BLaER1 (cell line): Measurements from ENCODE around the gene CORO2B.

ENCODE experiments used
- H3K27ac ChIP-seq: shearing (Covaris generic); formaldehyde crosslinking; 2 replicates; pipeline ENCODE4 v1.8.1; 2022
- H3K27me3 ChIP-seq: shearing (Covaris generic); formaldehyde crosslinking; 2 replicates; pipeline ENCODE4 v1.8.1; 2022
- H3K36me3 ChIP-seq: shearing (Covaris generic); formaldehyde crosslinking; 2 replicates; pipeline ENCODE4 v1.8.1; 2022
- H3K4me1 ChIP-seq: shearing (Covaris generic); formaldehyde crosslinking; 2 replicates; pipeline ENCODE4 v1.8.1; 2022
- H3K4me2 ChIP-seq: shearing (Covaris generic); formaldehyde crosslinking; 2 replicates; pipeline ENCODE4 v1.8.1; 2022
- H3K4me3 ChIP-seq: shearing (Covaris generic); formaldehyde crosslinking; 2 replicates; pipeline ENCODE4 v1.8.1; 2022
- H3K9ac ChIP-seq: shearing (Covaris generic); formaldehyde crosslinking; 2 replicates; pipeline ENCODE4 v1.8.1; 2022
- H3K9me3 ChIP-seq: shearing (Covaris generic); formaldehyde crosslinking; 2 replicates; pipeline ENCODE4 v1.8.1; 2022
- H4K20me1 ChIP-seq: shearing (Covaris generic); formaldehyde crosslinking; 2 replicates; pipeline ENCODE4 v1.8.1; 2022
- Cebpa-rat ChIP-seq: shearing (Covaris generic); IDR thresholded peaks from 2 replicates; pipeline ENCODE4 v1.8.1; 2022

The CORO2B gene

GRCh38 chr15:68612979-68613740 is 34.4 kb downstream of the CORO2B start:
- no peak overlapping the region for H3K27ac ChIP-seq
- peaks cover 74% of the 10 kb centered on the region for H3K4me1 ChIP-seq
- peak overlapping the region; percentile 86 for H3K4me2 ChIP-seq
- H3K9me3 ChIP-seq = no peaks in the 10 kb centered on the region
- no peaks in the 10 kb centered on the region for H3K27me3 ChIP-seq
- no peak overlapping the region for H3K9ac ChIP-seq
- no peaks in the 10 kb centered on the region for H4K20me1 ChIP-seq
- no peak overlapping the region for H3K4me3 ChIP-seq
- no peak for TF ChIP-seq Cebpa-rat
- H3K36me3 ChIP-seq = no peaks in the 10 kb centered on the region

GRCh38 chr15:68614286-68615035 is 35.7 kb downstream of the CORO2B start:
- Histone ChIP-seq H3K27ac (peak overlapping the region; percentile 78), H3K9me3 (no peaks in the 10 kb centered on the region), H3K4me3 (no peak overlapping the region), H4K20me1 (no peaks in the 10 kb centered on the region), H3K4me2 (peak overlapping the region; percentile 86), H3K27me3 (no peaks in the 10 kb centered on the region), H3K36me3 (no peaks in the 10 kb centered on the region), H3K9ac (peak overlapping the region; percentile 66; the same call in 1 of the 2 replicates), H3K4me1 (peaks cover 74% of the 10 kb centered on the region)
- no peak for TF ChIP-seq Cebpa-rat

GRCh38 chr15:68615301-68615700 is 36.5 kb downstream of the CORO2B start:
- Histone ChIP-seq H3K27me3 (no peaks in the 10 kb centered on the region), H3K9ac (peak overlapping the region; percentile 66; the same call in 1 of the 2 replicates), H3K4me2 (peak overlapping the region; percentile 86), H3K4me1 (peaks cover 79% of the 10 kb centered on the region), H3K9me3 (no peaks in the 10 kb centered on the region), H4K20me1 (no peaks in the 10 kb centered on the region), H3K4me3 (no peak overlapping the region), H3K36me3 (no peaks in the 10 kb centered on the region), H3K27ac (peak overlapping the region; percentile 78)
- TF ChIP-seq Cebpa-rat = no peak

GRCh38 chr15:68615811-68616210 is 37.0 kb downstream of the CORO2B start:
- H3K27ac ChIP-seq = peak overlapping the region; percentile 78
- TF ChIP-seq Cebpa-rat = no peak
- no peak overlapping the region for H3K4me3 ChIP-seq
- H4K20me1 ChIP-seq = no peaks in the 10 kb centered on the region
- H3K27me3 ChIP-seq = no peaks in the 10 kb centered on the region
- no peak overlapping the region for H3K9ac ChIP-seq
- H3K4me2 ChIP-seq = peak overlapping the region; percentile 86
- H3K36me3 ChIP-seq = no peaks in the 10 kb centered on the region
- no peaks in the 10 kb centered on the region for H3K9me3 ChIP-seq
- H3K4me1 ChIP-seq = peaks cover 84% of the 10 kb centered on the region

- Histone ChIP-seq H3K9me3 (no peaks in the 10 kb centered on the region), H3K9ac (peak overlapping the region; percentile 30; the same call in 1 of the 2 replicates), H3K4me2 (peak overlapping the region; percentile 86), H3K27me3 (no peaks in the 10 kb centered on the region), H3K4me1 (peaks cover 90% of the 10 kb centered on the region), H3K27ac (peak overlapping the region; percentile 78), H4K20me1 (no peaks in the 10 kb centered on the region), H3K4me3 (no peak overlapping the region), H3K36me3 (no peaks in the 10 kb centered on the region)
- TF ChIP-seq Cebpa-rat = peak; percentile 96
Observed at GRCh38 chr15:68616397-68616796, 37.6 kb downstream of the CORO2B start.

GRCh38 chr15:68617001-68617400 is 38.2 kb downstream of the CORO2B start:
- no peaks in the 10 kb centered on the region for H3K36me3 ChIP-seq
- H3K9ac ChIP-seq = no peak overlapping the region
- no peaks in the 10 kb centered on the region for H4K20me1 ChIP-seq
- H3K4me1 ChIP-seq = peaks cover 96% of the 10 kb centered on the region
- H3K9me3 ChIP-seq = no peaks in the 10 kb centered on the region
- no peaks in the 10 kb centered on the region for H3K27me3 ChIP-seq
- peak overlapping the region; percentile 86 for H3K4me2 ChIP-seq
- TF ChIP-seq Cebpa-rat = no peak
- H3K27ac ChIP-seq = peak overlapping the region; percentile 78; the same call in 1 of the 2 replicates
- H3K4me3 ChIP-seq = no peak overlapping the region

- Histone ChIP-seq H3K4me1 (peaks cover 100% of the 10 kb centered on the region), H3K36me3 (no peaks in the 10 kb centered on the region), H3K9ac (no peak overlapping the region), H4K20me1 (no peaks in the 10 kb centered on the region), H3K9me3 (no peaks in the 10 kb centered on the region), H3K27ac (peak overlapping the region; percentile 46; the same call in 1 of the 2 replicates), H3K4me3 (no peak overlapping the region), H3K4me2 (peak overlapping the region; percentile 86), H3K27me3 (no peaks in the 10 kb centered on the region)
- TF ChIP-seq Cebpa-rat = no peak
Observed at GRCh38 chr15:68617777-68618176, 39.0 kb downstream of the CORO2B start.

GRCh38 chr15:68618394-68618793 is 39.6 kb downstream of the CORO2B start:
- Histone ChIP-seq H3K9ac (no peak overlapping the region), H3K27me3 (no peaks in the 10 kb centered on the region)

GRCh38 chr15:68618908-68619698 is 40.3 kb downstream of the CORO2B start:
- Histone ChIP-seq H3K4me1 (peaks cover 92% of the 10 kb centered on the region), H3K36me3 (no peaks in the 10 kb centered on the region), H3K27ac (peak overlapping the region; percentile 28; the same call in 1 of the 2 replicates), H3K9ac (peak overlapping the region; percentile 22; the same call in 1 of the 2 replicates), H3K9me3 (no peaks in the 10 kb centered on the region), H3K4me3 (no peak overlapping the region), H3K4me2 (peak overlapping the region; percentile 86), H4K20me1 (no peaks in the 10 kb centered on the region), H3K27me3 (no peaks in the 10 kb centered on the region)
- TF ChIP-seq Cebpa-rat = no peak

More at GRCh38 chr15:68618394-68618793, 39.6 kb downstream of the CORO2B start:
- H4K20me1 ChIP-seq = no peaks in the 10 kb centered on the region
- no peak overlapping the region for H3K4me3 ChIP-seq
- H3K4me2 ChIP-seq = peak overlapping the region; percentile 86
- H3K9me3 ChIP-seq = no peaks in the 10 kb centered on the region
- peaks cover 99% of the 10 kb centered on the region for H3K4me1 ChIP-seq
- TF ChIP-seq Cebpa-rat = no peak
- H3K27ac ChIP-seq = peak overlapping the region; percentile 46
- no peaks in the 10 kb centered on the region for H3K36me3 ChIP-seq
